Suprapubic skin (tissue), 4 donors: ENCODE measurements around the gene TFAP2D.

Experiments
- EP300 ChIP-seq: sonication (generic); formaldehyde crosslinking; IDR thresholded peaks from one replicate; pipeline ENCODE4 v1.6.1; 2017; ENCODE audit warnings: antibody characterized with exemption
- POLR2A ChIP-seq, 2 donors: fragments of 450-650 bp; IDR thresholded peaks; one replicate each; pipeline ENCODE4 v1.6.1; 2017; ENCODE audit warnings: antibody characterized with exemption in 2 of 2, mild to moderate bottlenecking in 2 of 2, moderate library complexity in 2 of 2
- POLR2AphosphoS5 ChIP-seq, 3 donors: sonication (generic); formaldehyde crosslinking; IDR thresholded peaks; one replicate each; pipeline ENCODE4 v1.6.1; 2017; ENCODE audit warnings: antibody characterized with exemption in 3 of 3
- TF ChIP-seq, protein P1 (sequence below), 2 donors: fragments of 200-600 bp in 1 of 2; fragments of 450-650 bp in 1 of 2; sonication (generic) in 1 of 2; IDR thresholded peaks; one replicate each; pipeline ENCODE4 v1.5.1; 2016 to 2019; ENCODE audit warnings: antibody characterized with exemption in 2 of 2, mild to moderate bottlenecking in 1 of 2, moderate library complexity in 1 of 2

DNA sequence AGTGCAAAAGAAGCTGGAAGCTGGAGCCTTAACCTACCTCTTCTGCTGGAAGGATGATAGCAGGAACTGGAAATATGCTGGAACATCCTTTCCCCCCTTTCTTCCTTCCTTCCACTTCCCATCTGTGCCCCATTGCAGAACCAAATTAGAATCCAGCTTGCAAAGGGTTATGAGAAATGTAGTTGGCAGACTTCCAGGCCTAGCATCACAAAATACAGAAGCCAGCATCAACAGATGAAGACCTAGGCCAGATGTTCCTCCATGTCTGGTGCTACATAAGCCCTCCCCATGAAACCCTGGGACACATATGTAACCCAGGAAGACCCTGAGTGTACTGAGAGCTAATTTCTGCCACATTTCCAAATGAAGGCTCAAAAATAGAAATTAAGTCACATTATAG is 65.4 kb downstream of the TFAP2D start:
- no peak for TF ChIP-seq POLR2A (IDR thresholded peaks at IDR 0.05)
- TF ChIP-seq, protein P1, sequence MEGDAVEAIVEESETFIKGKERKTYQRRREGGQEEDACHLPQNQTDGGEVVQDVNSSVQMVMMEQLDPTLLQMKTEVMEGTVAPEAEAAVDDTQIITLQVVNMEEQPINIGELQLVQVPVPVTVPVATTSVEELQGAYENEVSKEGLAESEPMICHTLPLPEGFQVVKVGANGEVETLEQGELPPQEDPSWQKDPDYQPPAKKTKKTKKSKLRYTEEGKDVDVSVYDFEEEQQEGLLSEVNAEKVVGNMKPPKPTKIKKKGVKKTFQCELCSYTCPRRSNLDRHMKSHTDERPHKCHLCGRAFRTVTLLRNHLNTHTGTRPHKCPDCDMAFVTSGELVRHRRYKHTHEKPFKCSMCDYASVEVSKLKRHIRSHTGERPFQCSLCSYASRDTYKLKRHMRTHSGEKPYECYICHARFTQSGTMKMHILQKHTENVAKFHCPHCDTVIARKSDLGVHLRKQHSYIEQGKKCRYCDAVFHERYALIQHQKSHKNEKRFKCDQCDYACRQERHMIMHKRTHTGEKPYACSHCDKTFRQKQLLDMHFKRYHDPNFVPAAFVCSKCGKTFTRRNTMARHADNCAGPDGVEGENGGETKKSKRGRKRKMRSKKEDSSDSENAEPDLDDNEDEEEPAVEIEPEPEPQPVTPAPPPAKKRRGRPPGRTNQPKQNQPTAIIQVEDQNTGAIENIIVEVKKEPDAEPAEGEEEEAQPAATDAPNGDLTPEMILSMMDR (IDR thresholded peaks at IDR 0.05): no peak
- no peak for TF ChIP-seq EP300
- no peak for TF ChIP-seq POLR2AphosphoS5 (IDR thresholded peaks at IDR 0.05)
